Activated T-cell treated with anti-CD3 and anti-CD28 coated beads for 1 hour (primary cell): ENCODE results near the gene MYO9A.

Experiments
- DNase-seq: peaks from one replicate; pipeline ENCODE4 v3.0.0-alpha.2; 2020; ENCODE audit warnings: low read depth

The MYO9A gene

DNA sequence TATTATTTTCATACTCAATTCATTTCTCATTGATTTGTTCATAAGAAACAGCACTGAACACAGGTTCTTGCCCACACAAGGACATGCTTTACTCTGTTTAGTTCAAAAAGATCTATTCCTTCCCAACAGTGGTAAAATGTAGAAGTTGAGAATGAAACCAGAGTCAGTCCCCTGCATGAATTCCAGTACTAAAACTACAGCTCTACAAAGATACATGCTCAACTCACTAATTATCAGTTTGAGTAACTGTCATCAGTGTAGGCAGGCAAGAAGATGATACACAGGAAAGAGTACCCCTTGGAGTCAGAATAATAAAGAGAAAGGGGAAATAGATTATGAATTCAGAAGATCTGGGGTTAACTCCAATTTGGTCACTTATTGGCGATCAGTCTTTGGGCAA is 264.4 kb downstream of the MYO9A start:
- DNase-seq, result no peak

DNA sequence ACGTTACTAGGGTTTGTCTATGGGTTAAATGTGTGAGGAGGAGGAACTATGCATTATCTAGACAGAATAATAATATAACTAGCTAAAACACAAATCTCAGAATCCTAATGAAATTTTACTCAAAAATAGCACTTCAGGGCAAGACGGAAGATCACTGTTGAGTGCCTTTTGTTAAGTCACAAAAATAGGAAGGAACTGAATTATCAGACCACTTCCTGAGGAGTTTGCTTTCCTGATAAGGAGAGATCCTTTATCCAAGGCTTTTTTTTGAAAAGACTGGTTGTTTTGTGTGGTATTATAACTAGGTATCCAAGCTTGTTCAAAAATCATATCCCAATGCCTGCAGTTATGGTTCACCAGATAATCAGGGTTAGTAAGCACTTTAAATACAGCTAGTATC is 273.0 kb downstream of the MYO9A start:
- no peak for DNase-seq

DNA sequence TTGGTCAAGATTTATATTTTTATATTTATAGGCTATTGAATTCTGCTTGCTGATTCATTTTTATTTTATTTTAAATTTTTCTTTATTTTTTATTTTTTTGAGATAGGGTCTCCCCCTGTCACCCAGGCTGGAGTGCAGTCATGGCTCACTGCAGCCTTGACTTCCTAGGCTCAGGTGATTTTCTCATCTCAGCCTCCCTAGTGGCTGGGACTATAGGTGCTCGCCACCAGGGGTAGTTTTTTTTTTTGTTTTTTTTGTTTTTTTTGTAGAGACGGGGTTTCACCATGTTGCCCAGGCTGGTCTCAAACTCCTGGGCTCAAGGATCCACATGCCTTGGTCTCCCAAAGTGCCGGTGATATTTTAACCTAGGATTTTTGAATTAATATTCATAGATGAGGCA is 276.4 kb downstream of the MYO9A start:
- no peak for DNase-seq

DNA sequence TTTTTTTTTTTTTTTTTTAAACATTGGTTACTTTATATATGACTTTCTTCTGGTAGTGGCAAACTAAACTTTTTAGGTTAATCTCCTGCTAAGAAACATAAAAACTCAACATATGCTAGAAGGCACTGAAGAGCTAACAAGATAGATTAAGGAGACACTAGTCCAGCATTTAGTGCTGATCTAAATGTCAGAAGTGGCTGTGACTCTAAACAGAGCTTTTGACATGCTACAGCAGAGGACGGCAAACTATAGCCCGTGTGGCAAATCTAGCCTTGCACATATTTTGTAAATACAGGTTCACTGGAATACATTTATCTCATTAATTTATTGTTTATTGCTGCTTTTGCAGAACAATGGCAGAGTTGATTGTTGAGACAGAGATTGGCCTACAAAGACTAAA is 287.0 kb downstream of the MYO9A start:
- no peak for DNase-seq

DNA sequence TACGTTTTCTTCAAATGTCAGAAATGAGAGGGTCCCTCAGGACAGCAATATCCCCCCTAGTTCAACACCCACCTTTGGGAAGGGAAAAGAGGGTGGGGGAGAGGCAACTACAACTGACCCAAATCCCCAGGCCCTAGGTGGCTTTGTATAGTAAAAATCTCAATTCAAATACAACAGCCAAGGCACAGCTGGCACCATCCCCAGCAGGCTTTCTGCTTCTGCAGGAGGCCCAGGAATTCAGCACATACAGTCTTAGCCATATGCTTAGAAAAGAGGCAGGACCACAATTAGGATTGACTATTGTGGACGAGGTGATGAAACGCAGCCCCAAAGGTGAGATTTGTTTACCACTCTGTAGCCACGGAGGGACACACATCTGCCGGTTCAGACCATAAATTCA is 291.8 kb downstream of the MYO9A start:
- no peak for DNase-seq

DNA sequence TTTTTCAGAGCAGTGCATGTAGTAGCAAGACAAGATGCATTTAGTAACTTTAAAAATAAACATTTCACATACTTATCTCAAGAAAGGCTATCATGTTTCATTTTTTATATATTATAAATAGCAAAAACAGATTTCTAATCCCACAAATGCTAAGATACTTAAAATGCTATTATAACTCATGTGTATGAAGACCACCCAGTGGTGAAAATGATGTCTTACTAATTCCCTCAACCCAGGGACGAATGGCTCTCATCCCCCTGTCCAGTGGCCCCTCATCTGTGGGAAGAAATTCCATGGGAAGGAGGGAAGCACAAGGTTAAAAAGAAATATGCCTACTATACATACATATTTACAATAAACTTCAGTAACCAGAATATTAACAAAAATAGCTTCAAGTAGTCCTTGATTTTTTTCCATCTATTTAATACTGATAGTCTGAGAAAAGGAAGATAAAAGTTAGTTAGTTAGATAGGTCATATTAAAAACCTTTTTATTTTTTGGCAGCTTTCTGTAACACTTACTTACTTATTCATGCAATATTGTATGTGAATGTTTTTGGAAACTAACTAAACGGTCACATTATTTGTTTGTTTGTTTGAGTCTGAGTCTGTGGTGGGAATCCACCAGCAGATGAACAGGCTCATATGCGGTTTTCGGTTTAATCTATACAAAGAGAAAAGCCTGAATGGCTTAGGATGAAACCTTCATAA is 292.8 kb downstream of the MYO9A start:
- DNase-seq, result no peak

DNA sequence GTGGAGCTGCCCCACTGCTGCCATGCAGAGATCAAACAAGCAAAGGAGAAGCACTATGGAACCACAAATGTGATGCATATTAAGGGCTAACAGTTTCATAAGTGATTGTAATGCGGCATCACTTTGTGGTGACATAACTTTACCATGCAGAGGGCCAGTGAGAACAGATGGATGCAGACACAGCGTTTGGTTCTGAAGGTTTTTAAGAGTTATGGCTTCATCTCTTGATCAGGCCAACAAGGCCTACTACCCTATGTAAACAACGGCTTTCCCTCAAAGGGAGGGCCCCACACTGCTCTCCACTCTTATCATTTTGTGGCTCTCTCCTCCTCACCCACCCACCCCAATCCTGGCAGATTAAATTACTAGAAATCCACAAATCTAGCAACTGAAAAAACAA is 294.1 kb downstream of the MYO9A start:
- DNase-seq, result no peak

DNA sequence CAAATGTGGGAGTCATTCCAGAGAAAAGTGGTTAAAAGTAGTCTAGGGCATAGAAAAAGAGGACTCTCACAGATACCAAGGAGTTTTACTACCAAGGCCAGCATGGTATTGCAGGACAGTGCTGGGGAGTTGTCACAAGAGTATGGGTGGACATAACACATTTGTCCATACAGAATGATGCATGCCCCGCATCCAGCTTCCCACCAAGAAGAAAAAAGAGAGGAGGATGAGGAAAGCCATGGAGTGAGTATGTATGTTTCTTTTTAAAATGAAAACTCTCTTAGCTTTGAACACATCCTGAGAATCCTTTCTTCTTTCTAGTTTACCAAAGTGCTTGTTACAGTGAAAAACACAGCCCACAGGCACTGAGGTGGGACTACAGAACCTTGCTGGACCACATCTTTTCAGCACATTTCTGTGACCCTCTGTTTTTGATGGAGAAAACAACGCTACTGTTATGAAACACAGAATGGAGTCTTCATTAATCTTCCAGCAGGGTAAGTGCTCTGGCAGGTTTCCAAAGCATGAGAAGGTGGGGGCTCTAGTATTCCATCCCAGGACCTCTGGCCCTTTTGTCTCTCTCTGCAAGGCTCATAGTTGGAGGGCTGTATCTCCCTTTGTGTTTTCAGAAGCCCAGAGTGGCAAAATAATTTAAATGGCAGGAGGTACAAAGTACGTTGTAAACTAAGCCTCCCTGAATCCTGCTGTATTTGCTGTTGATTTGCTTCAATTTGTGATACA is 294.9 kb downstream of the MYO9A start:
- no peak for DNase-seq

DNA sequence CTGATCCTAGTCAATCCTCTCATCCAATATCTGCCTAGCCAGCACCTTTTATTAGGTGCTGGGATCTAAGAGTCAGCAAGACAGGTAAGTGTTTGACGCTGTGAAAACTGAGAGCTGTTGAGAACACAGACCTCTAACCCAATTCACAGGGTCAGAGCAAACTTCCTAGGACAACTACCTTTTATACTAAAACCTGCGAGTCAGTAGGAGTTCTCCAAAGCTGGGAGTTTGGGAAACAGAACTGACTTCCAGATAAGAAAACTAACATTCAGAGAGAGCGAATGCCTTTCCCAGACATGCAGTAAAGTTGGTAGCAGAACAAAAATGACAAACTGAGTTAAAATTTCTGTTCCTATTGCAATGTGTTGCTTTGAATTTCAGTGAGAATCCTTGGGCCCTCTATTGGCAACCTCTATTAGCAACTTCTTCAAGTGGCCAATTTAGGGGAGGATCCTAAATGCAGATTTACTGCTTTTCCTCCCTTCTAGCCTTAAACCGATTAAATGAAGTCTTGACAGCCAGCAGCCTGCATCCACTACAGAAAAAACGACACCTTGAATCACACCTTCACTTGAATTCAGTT is 296.3 kb downstream of the MYO9A start:
- no peak for DNase-seq

DNA sequence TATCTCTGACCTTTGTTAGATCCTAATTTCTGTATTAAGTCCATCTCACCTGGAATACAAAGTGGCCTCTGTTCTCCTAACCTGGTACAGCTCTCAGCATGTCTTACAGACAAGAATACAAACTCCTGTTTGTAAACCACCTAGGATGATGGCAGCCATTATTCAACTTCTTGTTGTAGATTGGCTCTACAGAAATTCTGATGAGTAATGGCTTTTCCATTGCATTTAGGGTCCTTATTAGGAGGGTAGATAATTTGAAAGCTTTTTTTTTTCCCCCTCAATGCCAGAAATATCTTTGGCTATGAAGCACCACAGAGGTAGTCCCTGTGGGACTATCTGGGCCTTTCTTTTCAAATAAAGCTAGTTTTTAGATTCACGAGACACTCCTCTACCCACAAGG is 297.8 kb downstream of the MYO9A start:
- DNase-seq, result no peak

DNA sequence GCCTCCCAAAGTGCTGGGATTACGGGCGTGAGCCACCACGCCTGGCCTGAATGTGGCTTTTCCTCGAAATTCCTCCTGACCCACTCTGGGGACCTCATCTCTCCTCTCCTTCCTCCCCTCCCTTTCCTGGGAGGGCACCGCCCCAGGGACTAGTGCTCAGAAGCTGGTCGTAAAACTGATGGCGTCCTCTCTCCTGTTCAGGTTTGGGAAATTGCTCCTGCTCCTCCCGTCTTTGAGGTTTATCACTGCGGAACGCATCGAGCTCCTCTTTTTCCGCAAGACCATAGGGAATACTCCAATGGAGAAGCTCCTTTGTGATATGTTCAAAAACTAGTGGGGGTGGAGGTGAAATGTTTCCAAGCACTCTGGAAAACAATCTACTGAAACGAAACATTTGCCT is 300.6 kb downstream of the MYO9A start:
- DNase-seq, result no peak

DNA sequence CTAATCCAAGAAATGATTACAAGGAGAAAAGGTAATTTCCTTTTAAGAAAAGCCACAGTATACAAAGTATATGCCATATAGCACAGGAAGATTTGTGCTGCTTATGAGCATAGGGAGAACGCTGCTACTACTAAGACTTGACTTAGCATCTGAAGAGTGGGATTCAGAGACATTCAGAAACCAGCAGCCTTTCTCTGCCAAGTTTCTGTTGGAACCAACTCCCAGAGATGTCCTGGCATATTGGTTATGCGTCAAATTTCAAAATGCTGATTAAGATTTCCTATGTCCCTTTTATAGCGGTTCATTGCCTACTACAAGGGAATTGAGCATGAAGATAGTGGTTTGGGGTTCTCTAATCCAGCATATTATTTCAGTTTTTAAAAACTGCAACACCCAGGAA is 302.6 kb downstream of the MYO9A start:
- DNase-seq, result no peak

DNA sequence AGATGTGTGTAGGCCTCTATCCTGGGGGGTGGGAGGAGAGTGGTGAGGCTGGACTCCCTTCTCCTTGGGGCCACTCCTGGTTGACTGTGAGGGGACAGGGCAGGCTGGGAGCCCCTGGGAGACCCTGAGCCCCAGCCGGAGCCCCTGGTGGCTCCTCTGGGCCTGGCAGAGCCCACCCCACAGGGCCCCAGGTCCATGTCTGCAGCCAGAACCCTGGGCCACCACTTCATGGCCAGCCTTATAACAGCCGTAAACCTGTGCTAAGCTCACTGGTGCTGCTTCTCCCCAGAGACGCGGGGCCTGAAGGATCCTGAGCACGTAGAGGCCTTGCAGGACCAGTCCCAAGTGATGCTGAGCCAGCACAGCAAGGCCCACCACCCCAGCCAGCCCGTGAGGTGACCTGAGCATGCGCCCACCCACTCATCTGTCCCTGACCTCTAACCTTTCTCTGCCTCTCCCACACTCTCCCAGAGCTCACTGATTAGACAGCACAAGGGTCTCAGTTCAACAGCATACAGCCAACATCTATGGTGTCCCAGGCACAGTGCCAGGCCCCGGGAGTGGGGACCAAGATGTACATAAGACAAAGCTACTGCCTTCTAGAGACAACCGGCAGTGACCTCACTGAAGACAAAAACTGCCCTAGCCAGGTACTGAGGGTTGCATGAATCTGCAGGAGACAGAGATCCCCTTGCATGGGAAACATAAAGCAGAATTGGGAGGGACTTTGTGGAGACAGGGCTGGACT is 304.1 kb downstream of the MYO9A start:
- no peak for DNase-seq

DNA sequence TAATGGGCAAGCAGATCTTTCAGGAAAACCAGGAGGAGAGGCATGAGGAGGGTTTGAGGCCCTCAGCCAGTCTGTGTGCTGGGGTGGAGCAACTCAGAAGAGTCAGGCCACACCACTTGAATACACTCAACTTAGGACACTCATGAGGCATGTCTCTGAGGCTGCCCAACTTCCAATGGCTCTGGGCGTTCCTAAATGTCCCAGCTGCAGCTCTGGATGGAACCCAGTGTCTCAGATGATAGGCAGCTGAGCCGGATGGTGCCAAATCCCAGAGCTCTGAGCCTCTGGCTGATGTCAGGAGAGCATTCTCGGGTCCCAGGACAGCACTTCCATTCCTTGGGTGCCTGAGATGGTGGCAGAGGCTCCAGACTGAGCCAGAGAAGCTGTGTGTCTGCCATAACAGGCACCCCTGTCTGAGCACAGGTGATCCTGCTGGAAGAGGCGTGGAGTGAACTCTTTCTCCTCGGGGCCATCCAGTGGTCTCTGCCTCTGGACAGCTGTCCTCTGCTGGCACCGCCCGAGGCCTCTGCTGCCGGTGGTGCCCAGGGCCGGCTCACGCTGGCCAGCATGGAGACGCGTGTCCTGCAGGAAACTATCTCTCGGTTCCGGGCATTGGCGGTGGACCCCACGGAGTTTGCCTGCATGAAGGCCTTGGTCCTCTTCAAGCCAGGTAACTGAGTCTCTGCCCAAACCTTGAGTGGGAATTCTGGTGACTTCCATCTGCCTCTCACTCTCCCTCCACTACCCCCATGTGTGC is 304.8 kb downstream of the MYO9A start:
- DNase-seq, result no peak

DNA sequence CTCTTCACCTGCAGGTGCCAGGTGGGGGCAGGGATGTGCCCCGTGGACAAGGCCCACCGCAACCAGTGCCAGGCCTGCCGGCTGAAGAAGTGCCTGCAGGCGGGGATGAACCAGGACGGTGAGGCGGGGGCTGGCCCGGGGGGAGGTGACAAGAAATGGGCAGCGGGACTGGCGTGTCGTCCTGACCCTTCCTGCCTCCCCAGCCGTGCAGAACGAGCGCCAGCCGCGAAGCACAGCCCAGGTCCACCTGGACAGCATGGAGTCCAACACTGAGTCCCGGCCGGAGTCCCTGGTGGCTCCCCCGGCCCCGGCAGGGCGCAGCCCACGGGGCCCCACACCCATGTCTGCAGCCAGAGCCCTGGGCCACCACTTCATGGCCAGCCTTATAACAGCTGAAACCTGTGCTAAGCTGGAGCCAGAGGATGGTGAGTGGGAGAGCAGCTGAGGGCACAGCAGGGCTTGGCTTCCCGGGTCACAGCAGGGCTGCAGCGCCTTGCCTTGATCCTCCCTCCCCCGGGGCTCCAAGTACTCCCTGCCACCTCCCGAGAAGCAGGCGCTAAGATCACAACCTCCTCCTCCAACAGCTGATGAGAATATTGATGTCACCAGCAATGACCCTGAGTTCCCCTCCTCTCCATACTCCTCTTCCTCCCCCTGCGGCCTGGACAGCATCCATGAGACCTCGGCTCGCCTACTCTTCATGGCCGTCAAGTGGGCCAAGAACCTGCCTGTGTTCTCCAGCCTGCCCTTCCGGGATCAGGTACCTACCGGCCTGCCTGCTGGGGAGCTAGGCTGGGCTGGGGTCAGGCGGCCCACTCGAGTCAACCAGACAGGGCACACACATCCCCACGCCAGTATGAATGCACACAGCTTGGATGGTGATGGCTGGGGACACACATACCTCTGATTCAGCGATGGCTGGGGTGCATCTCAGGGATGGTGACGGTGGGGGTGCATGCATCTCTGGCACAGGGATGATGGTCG is 305.9 kb downstream of the MYO9A start:
- no peak for DNase-seq

DNA sequence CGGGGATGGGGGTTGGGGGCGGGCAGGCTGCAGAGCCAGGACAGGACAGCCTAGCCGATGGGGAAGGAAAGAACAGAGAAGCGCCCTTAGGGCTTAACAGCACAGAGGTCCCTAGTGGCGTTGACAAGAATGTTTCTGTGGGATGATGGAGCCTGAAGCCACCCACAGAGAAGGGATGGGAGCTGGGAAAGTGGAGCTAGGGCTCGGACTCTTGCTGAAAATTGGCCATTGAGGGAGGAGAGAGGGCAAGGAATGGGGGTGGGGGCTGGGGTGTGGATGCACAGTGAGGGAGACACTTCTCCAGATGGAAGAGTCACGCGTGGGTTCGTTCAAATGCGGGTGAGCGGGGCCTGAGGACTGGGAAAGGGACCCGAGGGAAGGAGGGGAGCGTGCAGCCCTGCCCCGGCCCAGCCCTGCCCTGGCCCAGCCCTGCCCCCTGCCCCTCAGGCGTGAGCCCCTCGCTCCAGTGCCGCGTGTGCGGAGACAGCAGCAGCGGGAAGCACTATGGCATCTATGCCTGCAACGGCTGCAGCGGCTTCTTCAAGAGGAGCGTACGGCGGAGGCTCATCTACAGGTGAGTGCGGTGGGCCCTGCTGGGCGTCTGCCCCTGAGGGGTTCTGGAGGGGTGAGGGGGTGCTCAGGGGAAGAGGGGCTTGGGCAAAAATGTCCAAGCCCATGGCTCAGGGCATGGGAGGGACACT is 306.8 kb downstream of the MYO9A start:
- DNase-seq, result no peak

DNA sequence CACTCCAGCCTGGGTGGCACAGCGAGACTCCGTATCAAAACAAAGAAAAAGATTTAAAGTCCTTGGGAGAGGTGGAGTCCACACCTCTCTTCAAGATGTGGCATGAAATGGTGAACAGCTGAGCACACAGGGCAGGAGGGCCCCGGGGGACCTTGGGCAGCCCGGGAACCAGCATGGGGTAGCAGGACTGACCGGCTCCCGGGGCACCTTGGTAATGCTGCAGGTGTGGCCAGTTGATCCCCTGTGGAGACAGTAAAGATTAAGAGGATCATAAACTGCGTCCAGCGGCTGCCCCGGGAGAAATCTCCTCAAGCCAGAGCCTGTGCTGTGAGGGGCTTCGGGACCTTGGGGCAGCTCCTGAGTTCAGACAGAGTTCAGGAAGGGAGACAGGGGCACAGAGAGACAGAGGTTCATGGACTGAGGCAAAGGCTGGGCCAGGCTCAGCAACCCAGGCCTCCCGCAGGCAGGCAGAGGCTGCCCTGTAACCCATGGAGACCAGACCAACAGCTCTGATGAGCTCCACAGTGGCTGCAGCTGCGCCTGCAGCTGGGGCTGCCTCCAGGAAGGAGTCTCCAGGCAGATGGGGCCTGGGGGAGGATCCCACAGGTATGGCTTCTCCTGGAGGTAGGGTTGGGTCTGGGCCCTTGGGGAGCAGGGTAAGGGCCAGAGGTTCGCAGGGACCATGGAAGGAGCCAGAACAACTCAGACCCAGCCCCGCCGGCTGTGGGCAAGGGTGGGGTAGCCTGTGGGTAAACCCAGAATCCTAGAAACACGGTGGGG is 307.5 kb downstream of the MYO9A start, which contains the start of gene NR2E3:
Gene NR2E3, plus strand, starts transcription at position 299 of the 780 bp plus-strand sequence. Its CDS starts 190 bp downstream, at position 489.
- DNase-seq, result no peak

DNA sequence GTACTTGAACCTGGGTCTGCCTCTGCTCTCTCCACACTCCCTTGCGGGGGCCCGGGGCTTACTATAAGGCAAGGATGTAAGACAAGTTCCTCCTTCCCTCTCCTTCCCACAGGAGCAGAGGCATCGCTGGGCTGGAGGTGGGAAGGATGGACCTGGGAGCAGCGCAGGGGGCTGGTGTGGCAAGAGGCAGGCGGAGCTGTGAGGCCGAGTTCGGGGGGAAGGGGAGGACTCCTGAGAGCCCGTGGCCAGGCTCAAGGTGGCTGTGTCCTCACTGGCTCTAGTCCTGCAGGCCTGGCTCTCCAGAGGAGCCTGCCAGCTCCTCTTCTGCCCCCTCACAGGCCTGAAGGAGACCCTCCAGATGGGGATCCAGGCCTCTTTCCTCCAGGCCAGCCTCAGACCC is 308.6 kb downstream of the MYO9A start:
- no peak for DNase-seq

DNA sequence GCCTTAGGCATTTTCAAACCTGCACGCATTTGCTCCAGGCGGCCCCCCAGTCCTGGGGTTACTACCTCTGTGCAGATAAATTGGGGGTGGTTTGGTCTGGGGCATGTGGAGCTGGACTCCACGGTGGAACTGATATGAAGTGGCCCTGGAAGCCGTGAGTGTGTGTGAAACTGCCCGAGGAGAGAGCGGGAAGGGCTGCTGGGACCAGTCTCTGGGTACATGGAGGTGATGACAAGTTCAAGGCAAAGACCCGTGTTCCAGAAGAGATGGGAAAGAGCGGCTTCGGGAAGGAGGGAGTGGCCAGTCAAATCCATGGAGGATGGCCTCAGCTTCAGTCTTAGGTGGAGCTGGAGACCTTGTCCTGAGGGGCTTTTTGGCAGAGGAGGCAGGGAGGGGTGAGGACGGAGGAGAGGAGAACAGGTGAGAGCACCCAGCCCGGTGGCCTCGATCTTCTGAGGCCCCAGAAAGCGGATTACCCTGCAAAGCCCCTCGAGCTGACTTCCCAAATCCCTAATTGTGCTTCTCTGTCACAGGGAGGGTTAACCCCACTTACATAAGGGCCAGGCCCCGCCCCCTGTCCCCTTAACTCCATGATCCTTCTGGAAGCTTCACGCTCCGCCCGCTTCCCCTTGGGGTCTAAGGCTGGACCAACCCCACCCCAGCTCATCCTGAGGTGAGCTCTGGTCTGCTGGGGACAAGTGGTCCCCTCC is 309.5 kb downstream of the MYO9A start:
- no peak for DNase-seq
